Transverse colon (tissue), 3 donors: ENCODE measurements around the gene TRIM27.

Experiments
- CTCF ChIP-seq, 5 experiments: fragments of 200-600 bp in 3 of 5; fragments of 450-650 bp in 2 of 5; sonication (generic) in 3 of 5; IDR thresholded peaks; 1 replicate in 2 of 5; 2 replicates in 3 of 5; pipeline ENCODE4 v1.5.1; 2016 to 2017; ENCODE audit warnings: antibody characterized with exemption in 5 of 5, inconsistent platforms in 3 of 5, mild to moderate bottlenecking in 2 of 5, moderate library complexity in 1 of 5
- EP300 ChIP-seq: sonication (generic); formaldehyde crosslinking; IDR thresholded peaks from one replicate; pipeline ENCODE4 v1.6.1; 2017; ENCODE audit warnings: antibody characterized with exemption, low read depth
- POLR2A ChIP-seq: fragments of 450-650 bp; IDR thresholded peaks from one replicate; pipeline ENCODE4 v1.6.1; 2016; ENCODE audit warnings: antibody characterized with exemption, mild to moderate bottlenecking, moderate library complexity

DNA sequence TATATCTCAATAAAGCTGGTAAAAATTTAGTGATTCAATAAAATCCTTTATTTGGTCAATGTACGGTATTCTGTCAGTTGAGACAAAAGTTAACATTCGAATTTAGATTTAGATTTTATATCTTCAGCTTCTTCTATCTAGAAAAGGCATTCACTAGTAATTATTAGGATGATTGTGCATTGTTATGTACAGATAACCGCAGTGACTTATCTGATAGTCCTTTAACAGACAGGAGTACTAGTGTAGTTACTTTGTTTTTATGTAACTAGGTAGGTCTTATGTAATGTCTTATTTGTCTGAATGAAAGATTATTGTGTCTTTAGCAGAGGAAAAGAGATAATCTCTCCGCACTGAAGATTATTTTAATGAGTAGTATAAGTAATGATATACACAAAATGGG, 31.3 kb downstream of the TRIM27 start:
- TF ChIP-seq POLR2A (no peak), CTCF (IDR thresholded peaks at IDR 0.05) (no peak), EP300 (no peak)
